ENCODE measurements around the gene TNFRSF25.
"Not testable (repeated sequence)": the region's sequence is repeated elsewhere in the genome, so short reads cannot be mapped to it uniquely, and the experiment has no call there.

Gene TNFRSF25

GRCh38 chr1:6501279-6501813 lies 35.4 kb upstream of the TNFRSF25 start:
- DNase-seq (ENCODE audit: low spot score) = no peak

GRCh38 chr1:6500544-6501278 lies 34.7 kb upstream of the TNFRSF25 start:
- no peak for DNase-seq (ENCODE audit: low spot score)

GRCh38 chr1:6499296-6499695 lies 33.3 kb upstream of the TNFRSF25 start:
- DNase-seq (ENCODE audit: low spot score) = no peak

GRCh38 chr1:6498576-6499111 lies 32.7 kb upstream of the TNFRSF25 start:
- no peak for DNase-seq (ENCODE audit: low spot score)

GRCh38 chr1:6497867-6498575 lies 32.0 kb upstream of the TNFRSF25 start:
- no peak for DNase-seq (ENCODE audit: low spot score)

- DNase-seq (ENCODE audit: low spot score) = no peak
These were observed 31.4 kb upstream of the TNFRSF25 start for GRCh38 chr1:6497215-6497866.

- no peak for DNase-seq (ENCODE audit: low spot score)
These were observed 30.9 kb upstream of the TNFRSF25 start for GRCh38 chr1:6496890-6497214.

- no peak for DNase-seq (ENCODE audit: low spot score)
These were observed 30.4 kb upstream of the TNFRSF25 start for GRCh38 chr1:6496365-6496721.

GRCh38 chr1:6495540-6496364 lies 29.8 kb upstream of the TNFRSF25 start:
- no peak for DNase-seq (ENCODE audit: low spot score)

GRCh38 chr1:6495041-6495441 lies 29.1 kb upstream of the TNFRSF25 start:
- no peak for DNase-seq (ENCODE audit: low spot score)

- DNase-seq (ENCODE audit: low spot score) = no peak
These were observed 28.7 kb upstream of the TNFRSF25 start for GRCh38 chr1:6494627-6495026.

GRCh38 chr1:6493834-6494223 lies 27.9 kb upstream of the TNFRSF25 start:
- DNase-seq (ENCODE audit: low spot score) = not testable (repeated sequence)

GRCh38 chr1:6491966-6492365 lies 26.0 kb upstream of the TNFRSF25 start:
- no peak for DNase-seq (ENCODE audit: low spot score)

GRCh38 chr1:6491480-6491962 lies 25.5 kb upstream of the TNFRSF25 start, which contains the start of gene PLEKHG5:
Gene PLEKHG5 (minus strand): TSS chr1:6491667. CDS start chr1:6477571, 14,096 bp downstream.
- no peak for DNase-seq (ENCODE audit: low spot score)

GRCh38 chr1:6491081-6491449 lies 25.1 kb upstream of the TNFRSF25 start:
- DNase-seq (ENCODE audit: low spot score) = no peak

GRCh38 chr1:6490181-6491080 lies 24.5 kb upstream of the TNFRSF25 start:
- DNase-seq (ENCODE audit: low spot score) = no peak

GRCh38 chr1:6489799-6490180 lies 23.8 kb upstream of the TNFRSF25 start:
- peak; percentile 66 for DNase-seq (ENCODE audit: low spot score)

GRCh38 chr1:6489383-6489765 lies 23.4 kb upstream of the TNFRSF25 start:
- DNase-seq (ENCODE audit: low spot score) = no peak

- DNase-seq (ENCODE audit: low spot score) = no peak
These were observed 22.8 kb upstream of the TNFRSF25 start for GRCh38 chr1:6488602-6489382.
